ENCODE results near the gene SLC35F3.

Gene SLC35F3

GRCh38 chr1:233909195-233909594, 4.7 kb downstream of the SLC35F3 start:
- DNase-seq (ENCODE audit: low read depth in 2 of 3, low spot score in 1 of 3): no peak

GRCh38 chr1:233912447-233912846, 8.0 kb downstream of the SLC35F3 start:
- DNase-seq (ENCODE audit: low read depth in 2 of 3, low spot score in 1 of 3): no peak

- no peak for DNase-seq (ENCODE audit: low read depth in 2 of 3, low spot score in 1 of 3)
Measured at GRCh38 chr1:233912909-233913308, 8.4 kb downstream of the SLC35F3 start.

GRCh38 chr1:233916706-233917105, 12.2 kb downstream of the SLC35F3 start:
- no peak for DNase-seq (ENCODE audit: low read depth in 2 of 3, low spot score in 1 of 3)

GRCh38 chr1:233919786-233920185, 15.3 kb downstream of the SLC35F3 start:
- no peak for DNase-seq (ENCODE audit: low read depth in 2 of 3, low spot score in 1 of 3)

GRCh38 chr1:233928123-233928522, 23.6 kb downstream of the SLC35F3 start:
- DNase-seq (ENCODE audit: low read depth in 2 of 3, low spot score in 1 of 3): no peak

- no peak for DNase-seq (ENCODE audit: low read depth in 2 of 3, low spot score in 1 of 3)
Measured at GRCh38 chr1:233933339-233933738, 28.9 kb downstream of the SLC35F3 start.

- DNase-seq (ENCODE audit: low read depth in 2 of 3, low spot score in 1 of 3): no peak
Measured at GRCh38 chr1:233935297-233935868, 30.9 kb downstream of the SLC35F3 start.

- no peak for DNase-seq (ENCODE audit: low read depth in 2 of 3, low spot score in 1 of 3)
Measured at GRCh38 chr1:233936422-233936821, 31.9 kb downstream of the SLC35F3 start.

GRCh38 chr1:233936842-233937241, 32.4 kb downstream of the SLC35F3 start:
- no peak for DNase-seq (ENCODE audit: low read depth in 2 of 3, low spot score in 1 of 3)

GRCh38 chr1:233938476-233938875, 34.0 kb downstream of the SLC35F3 start:
- no peak for DNase-seq (ENCODE audit: low read depth in 2 of 3, low spot score in 1 of 3)

- no peak for DNase-seq (ENCODE audit: low read depth in 2 of 3, low spot score in 1 of 3)
Measured at GRCh38 chr1:233939451-233939850, 35.0 kb downstream of the SLC35F3 start.

- DNase-seq (ENCODE audit: low read depth in 2 of 3, low spot score in 1 of 3): no peak
Measured at GRCh38 chr1:233940908-233941307, 36.4 kb downstream of the SLC35F3 start.

- DNase-seq (ENCODE audit: low read depth in 2 of 3, low spot score in 1 of 3): no peak
Measured at GRCh38 chr1:233944601-233945000, 40.1 kb downstream of the SLC35F3 start.

GRCh38 chr1:233945573-233945972, 41.1 kb downstream of the SLC35F3 start:
- DNase-seq (ENCODE audit: low read depth in 2 of 3, low spot score in 1 of 3): no peak

GRCh38 chr1:233945979-233946378, 41.5 kb downstream of the SLC35F3 start:
- no peak for DNase-seq (ENCODE audit: low read depth in 2 of 3, low spot score in 1 of 3)

GRCh38 chr1:233946724-233947123, 42.2 kb downstream of the SLC35F3 start:
- DNase-seq (ENCODE audit: low read depth in 2 of 3, low spot score in 1 of 3): no peak

- no peak for DNase-seq (ENCODE audit: low read depth in 2 of 3, low spot score in 1 of 3)
Measured at GRCh38 chr1:233951804-233952203, 47.3 kb downstream of the SLC35F3 start.

GRCh38 chr1:233957691-233958090, 53.2 kb downstream of the SLC35F3 start:
- no peak for DNase-seq (ENCODE audit: low read depth in 2 of 3, low spot score in 1 of 3)

GRCh38 chr1:233959102-233959501, 54.6 kb downstream of the SLC35F3 start:
- no peak for DNase-seq (ENCODE audit: low read depth in 2 of 3, low spot score in 1 of 3)

GRCh38 chr1:233959971-233960370, 55.5 kb downstream of the SLC35F3 start:
- no peak for DNase-seq (ENCODE audit: low read depth in 2 of 3, low spot score in 1 of 3)

GRCh38 chr1:233960386-233960785, 55.9 kb downstream of the SLC35F3 start:
- DNase-seq (ENCODE audit: low read depth in 2 of 3, low spot score in 1 of 3): no peak

- DNase-seq (ENCODE audit: low read depth in 2 of 3, low spot score in 1 of 3): no peak
Measured at GRCh38 chr1:233962878-233963277, 58.4 kb downstream of the SLC35F3 start.

GRCh38 chr1:233965856-233966255, 61.4 kb downstream of the SLC35F3 start:
- DNase-seq (ENCODE audit: low read depth in 2 of 3, low spot score in 1 of 3): no peak

Measured in stimulated activated CD4-positive, alpha-beta T cell treated with anti-CD3 and anti-CD28 coated beads, Interleukin-12 subunit alpha, Interleukin-12 subunit beta, amount 100 ng/mL, for 48 hours (primary cell).